ENCODE data around the gene PLIN5.

GRCh38 chr19:4523306-4524110 is 11.5 kb downstream of the PLIN5 start:
- peak; percentile 44 for TF ChIP-seq CTCF (IDR thresholded peaks at IDR 0.05; ENCODE audit: poor library complexity)
- TF ChIP-seq EZH2 (IDR thresholded peaks at IDR 0.05; ENCODE audit: borderline replicate concordance), result no peak
